Stomach (tissue), 9 donors: ENCODE results near the gene VRK2. TPM values are rescaled to one million over a fixed set of nuclear protein-coding genes. Genes with fewer than 3 reads are reported as not detected.

Experiments
- DNase-seq, 2 donors: peaks; one replicate each; pipeline versions ENCODE4 v3.0.0 to v3.0.0-alpha.2; 2013 to 2019
- H3K27ac ChIP-seq, 5 donors: fragments of 200-600 bp in 4 of 5; sonication (generic) in 4 of 5; one replicate each; pipeline ENCODE4 v1.5.1; 2013 to 2019; ENCODE audit warnings: mild to moderate bottlenecking in 1 of 5, moderate library complexity in 1 of 5
- H3K27me3 ChIP-seq, 3 donors: fragments of 200-600 bp; sonication (generic); one replicate each; pipeline ENCODE4 v1.5.1; 2017 to 2019; ENCODE audit warnings: mixed run types in 1 of 3
- H3K36me3 ChIP-seq, 4 donors: fragments of 200-600 bp; sonication (generic); 1 replicate in 3 of 4; 2 replicates in 1 of 4; pipeline ENCODE4 v1.5.1; 2016 to 2019
- H3K4me1 ChIP-seq, 4 donors: fragments of 200-600 bp; sonication (generic); one replicate each; pipeline ENCODE4 v1.5.1; 2016 to 2019
- H3K4me3 ChIP-seq, 4 donors: fragments of 200-600 bp; sonication (generic) in 3 of 4; one replicate each; pipeline ENCODE4 v1.5.1; 2016 to 2019; ENCODE audit warnings: mild to moderate bottlenecking in 1 of 4
- H3K9me3 ChIP-seq, 4 donors: fragments of 200-600 bp; sonication (generic); one replicate each; pipeline ENCODE4 v1.5.1; 2016 to 2019
- EP300 ChIP-seq: sonication (generic); formaldehyde crosslinking; IDR thresholded peaks from one replicate; pipeline ENCODE4 v1.6.1; 2017; ENCODE audit warnings: antibody characterized with exemption
- POLR2A ChIP-seq, 4 donors: fragments of 450-650 bp; IDR thresholded peaks; one replicate each; pipeline ENCODE4 v1.6.1; 2016; ENCODE audit warnings: antibody characterized with exemption in 4 of 4, control low read depth in 2 of 4, mild to moderate bottlenecking in 1 of 4, moderate library complexity in 1 of 4
- POLR2AphosphoS5 ChIP-seq, 3 donors: sonication (generic); formaldehyde crosslinking; IDR thresholded peaks; one replicate each; pipeline ENCODE4 v1.6.1; 2016; ENCODE audit warnings: antibody characterized with exemption in 3 of 3
- WGBS, 5 donors: extraction: QIAGEN DNeasy Blood & Tissue Kit in 3 of 5; methylation state at CpG; one replicate each; pipeline versions ENCODE4 v1.1.5 to v1.1.7; 2013 to 2018; 5-methylcytosine and 5-hydroxymethylcytosine counted together
- intact Hi-C: fragments of 100-400 bp; cut with DNase I; formaldehyde crosslinking; loops from one replicate; pipeline ENCODE4 v1.15.1; 2023; ENCODE audit warnings: low total_unique reads
- polyA plus RNA-seq, 3 donors: library from polyadenylated mRNA; stranded (reverse); fragments of 200-250 nt; gene quantifications; one replicate each; pipeline ENCODE4 v1.2.3, GENCODE V29; 2013
- total RNA-seq, 5 donors: library from RNA; depleted of rRNA; stranded (reverse); fragments of >200 nt; gene quantifications; one replicate each; pipeline versions ENCODE4 v1.1.0 to v1.2.3, GENCODE V29; 2014 to 2016
- TF ChIP-seq, protein P1 (sequence below), 7 experiments: fragments of 450-650 bp in 4 of 7; fragments of 200-600 bp in 3 of 7; sonication (generic) in 3 of 7; IDR thresholded peaks; one replicate each; pipeline ENCODE4 v1.5.1; 2016 to 2019; ENCODE audit warnings: antibody characterized with exemption in 7 of 7, control low read depth in 2 of 7, mild to moderate bottlenecking in 1 of 7
- donor health status: healthy with polysubstance abuse.
- donor health status: Bipolar disorder and iron deficiency.
- donor health status: healthy.

VRK2 gene
- total and polyA plus RNA-seq, 8 donors = 10.0 to 29.9 (median 14.4) TPM

DNA sequence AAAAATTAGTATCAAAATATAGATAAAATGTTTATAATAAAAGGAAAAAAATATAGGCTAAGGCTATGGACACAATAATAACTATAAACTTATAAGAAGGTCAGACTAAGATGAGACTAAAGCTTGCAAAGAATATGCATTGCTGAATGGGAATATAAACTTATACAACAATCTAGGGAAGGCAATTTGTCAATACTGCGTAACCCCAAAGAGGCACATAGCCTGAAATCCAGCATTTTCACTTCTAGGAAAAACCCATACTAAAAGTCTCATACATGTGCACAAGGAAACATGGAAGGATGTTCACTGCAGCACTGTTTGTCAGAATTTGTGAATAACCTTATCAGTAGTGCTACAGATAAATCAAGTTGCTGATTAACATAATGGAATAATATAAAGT, 149.1 kb downstream of the VRK2 start:
- intact Hi-C loops = no loop called here
- 96 to 100% (median 98%) methylated on average over 1 of the region's 1 CpG for WGBS, 5 donors
- DNase-seq = no peak

DNA sequence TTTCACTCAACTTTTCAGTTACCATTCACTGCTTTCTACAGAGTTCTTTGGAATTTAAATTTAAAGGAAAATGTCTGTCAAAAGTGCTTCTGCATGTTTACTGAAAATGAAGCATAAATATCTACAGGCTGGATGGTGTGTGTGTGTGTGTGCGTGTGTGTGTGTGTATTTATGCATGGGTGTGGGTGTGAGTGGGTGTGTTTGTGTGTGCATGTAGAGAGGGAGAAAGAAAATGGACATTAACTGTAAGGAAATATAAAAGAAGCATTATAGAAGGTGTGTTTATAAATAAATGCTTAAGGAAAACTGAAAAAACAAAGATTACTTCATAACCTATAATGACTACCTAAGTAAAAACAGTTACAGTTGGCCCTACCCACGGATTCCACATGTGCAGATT, 151.3 kb downstream of the VRK2 start:
- Histone ChIP-seq H3K36me3 (peaks cover 0 to 21% (median 10%) of the 10 kb centered on the region in 4 donors), H3K27me3 (no peaks in the 10 kb centered on the region), H3K4me3 (no peak overlapping the region), H3K9me3 (no peaks in the 10 kb centered on the region), H3K4me1 (no peaks in the 10 kb centered on the region), H3K27ac (no peak overlapping the region)
- WGBS, 5 donors = 92 to 98% (median 92%) methylated on average over 2 of the region's 2 CpGs
- intact Hi-C loops = no loop called here
- TF ChIP-seq EP300 = no peak
- no peak for TF ChIP-seq POLR2A (IDR thresholded peaks at IDR 0.05)
- TF ChIP-seq, protein P1, sequence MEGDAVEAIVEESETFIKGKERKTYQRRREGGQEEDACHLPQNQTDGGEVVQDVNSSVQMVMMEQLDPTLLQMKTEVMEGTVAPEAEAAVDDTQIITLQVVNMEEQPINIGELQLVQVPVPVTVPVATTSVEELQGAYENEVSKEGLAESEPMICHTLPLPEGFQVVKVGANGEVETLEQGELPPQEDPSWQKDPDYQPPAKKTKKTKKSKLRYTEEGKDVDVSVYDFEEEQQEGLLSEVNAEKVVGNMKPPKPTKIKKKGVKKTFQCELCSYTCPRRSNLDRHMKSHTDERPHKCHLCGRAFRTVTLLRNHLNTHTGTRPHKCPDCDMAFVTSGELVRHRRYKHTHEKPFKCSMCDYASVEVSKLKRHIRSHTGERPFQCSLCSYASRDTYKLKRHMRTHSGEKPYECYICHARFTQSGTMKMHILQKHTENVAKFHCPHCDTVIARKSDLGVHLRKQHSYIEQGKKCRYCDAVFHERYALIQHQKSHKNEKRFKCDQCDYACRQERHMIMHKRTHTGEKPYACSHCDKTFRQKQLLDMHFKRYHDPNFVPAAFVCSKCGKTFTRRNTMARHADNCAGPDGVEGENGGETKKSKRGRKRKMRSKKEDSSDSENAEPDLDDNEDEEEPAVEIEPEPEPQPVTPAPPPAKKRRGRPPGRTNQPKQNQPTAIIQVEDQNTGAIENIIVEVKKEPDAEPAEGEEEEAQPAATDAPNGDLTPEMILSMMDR (IDR thresholded peaks at IDR 0.05) = no peak
- TF ChIP-seq POLR2AphosphoS5 (IDR thresholded peaks at IDR 0.05) = no peak
- DNase-seq = no peak

More for the DNA sequence above, 149.1 kb downstream of the VRK2 start:
- no peak overlapping the region for H3K27ac ChIP-seq
- TF ChIP-seq POLR2AphosphoS5 (IDR thresholded peaks at IDR 0.05) (no peak), EP300 (no peak), POLR2A (IDR thresholded peaks at IDR 0.05) (no peak)
- TF ChIP-seq, protein P1 (IDR thresholded peaks at IDR 0.05) = no peak
- no peaks in the 10 kb centered on the region for H3K9me3 ChIP-seq
- no peaks in the 10 kb centered on the region for H3K27me3 ChIP-seq
- no peaks in the 10 kb centered on the region for H3K4me1 ChIP-seq
- no peak overlapping the region for H3K4me3 ChIP-seq
- H3K36me3 ChIP-seq = peaks cover 0 to 15% (median 10%) of the 10 kb centered on the region in 4 donors

DNA sequence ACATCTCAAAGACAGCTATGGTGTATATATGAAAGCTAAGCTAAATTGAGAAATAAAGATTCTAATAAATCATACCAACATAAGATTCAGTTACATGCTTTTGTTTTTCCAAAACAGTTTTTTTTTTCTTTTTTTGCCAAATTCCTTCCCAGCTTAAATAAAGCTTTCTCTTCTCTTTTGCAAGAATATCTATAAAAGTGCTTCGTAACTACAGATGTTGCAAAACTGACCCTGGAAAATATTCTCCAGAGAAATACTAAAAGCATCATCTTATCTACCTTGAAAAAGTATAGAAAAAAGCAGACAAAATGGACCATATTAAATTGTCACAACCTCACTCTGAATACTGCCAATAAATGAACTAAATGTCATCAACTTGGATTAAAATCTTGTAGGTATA, 155.8 kb downstream of the VRK2 start:
- intact Hi-C loops = no loop called here
- Histone ChIP-seq H3K4me1 (peaks cover 0 to 8% (median 2%) of the 10 kb centered on the region in 4 donors), H3K9me3 (no peaks in the 10 kb centered on the region), H3K36me3 (peaks cover 0 to 20% (median 11%) of the 10 kb centered on the region in 4 donors), H3K4me3 (no peak overlapping the region), H3K27me3 (no peaks in the 10 kb centered on the region), H3K27ac (no peak overlapping the region)
- WGBS, 5 donors = 82 to 100% (median 97%) methylated on average over 1 of the region's 1 CpG
- no peak for DNase-seq
- TF ChIP-seq POLR2AphosphoS5 (IDR thresholded peaks at IDR 0.05) = no peak
- TF ChIP-seq, protein P1 (IDR thresholded peaks at IDR 0.05) = no peak
- no peak for TF ChIP-seq POLR2A (IDR thresholded peaks at IDR 0.05)
- no peak for TF ChIP-seq EP300

DNA sequence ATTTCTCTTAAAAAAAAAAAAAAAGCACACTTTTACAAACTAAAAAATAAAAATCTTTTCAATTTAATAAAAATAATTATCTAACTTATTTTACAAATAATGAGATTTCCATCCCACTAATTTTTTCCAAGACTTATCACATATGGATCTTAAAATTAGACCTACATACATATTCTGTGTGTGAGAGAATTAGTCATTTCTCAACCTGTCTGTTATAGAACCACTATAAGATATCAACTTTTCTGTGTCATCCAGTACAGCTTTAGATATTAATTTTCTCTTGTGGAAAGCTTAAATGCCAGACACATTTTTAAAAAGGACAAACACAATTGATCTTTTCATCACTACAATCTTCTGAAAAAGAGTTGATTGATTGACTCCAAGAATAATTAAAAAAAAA, 156.4 kb downstream of the VRK2 start:
- H3K4me1 ChIP-seq = peaks cover 0 to 8% (median 2%) of the 10 kb centered on the region in 4 donors
- DNase-seq = no peak
- H3K9me3 ChIP-seq = no peaks in the 10 kb centered on the region
- no peak for TF ChIP-seq POLR2A (IDR thresholded peaks at IDR 0.05)
- TF ChIP-seq, protein P1 (IDR thresholded peaks at IDR 0.05) = no peak
- TF ChIP-seq POLR2AphosphoS5 (IDR thresholded peaks at IDR 0.05) = no peak
- no peak for TF ChIP-seq EP300
- no peak overlapping the region for H3K4me3 ChIP-seq
- intact Hi-C loops = no loop called here
- H3K36me3 ChIP-seq = peaks cover 0 to 14% (median 10%) of the 10 kb centered on the region in 4 donors
- H3K27ac ChIP-seq = no peak overlapping the region
- H3K27me3 ChIP-seq = no peaks in the 10 kb centered on the region
